Neural crest cell (in vitro differentiated cells): ENCODE results near the gene MEPCE. TPM values are rescaled to one million over a fixed set of nuclear protein-coding genes. Genes with fewer than 3 reads are reported as not detected.
"Not testable (repeated sequence)": the region's sequence is repeated elsewhere in the genome, so short reads cannot be mapped to it uniquely, and the experiment has no call there.

ENCODE experiments used
- DNase-seq: peaks from one replicate; pipeline ENCODE4 v3.0.0; 2021; ENCODE audit warnings: low read depth, mixed read lengths, low spot score
- H3K27ac Mint-ChIP-seq: one replicate; pipeline ENCODE4 v1.8.0; 2021; ENCODE audit warnings: mild to moderate bottlenecking, mixed read lengths; ENCODE audit not compliant: unreplicated experiment
- H3K27me3 Mint-ChIP-seq: 2 replicates; pipeline ENCODE4 v1.8.0; 2021; ENCODE audit warnings: low read depth, mild to moderate bottlenecking, mixed read lengths
- H3K36me3 Mint-ChIP-seq: 2 replicates; pipeline ENCODE4 v1.8.0; 2021; ENCODE audit warnings: low read depth, mild to moderate bottlenecking, mixed read lengths
- H3K4me1 Mint-ChIP-seq: 2 replicates; pipeline ENCODE4 v1.8.0; 2021; ENCODE audit warnings: mixed read lengths
- H3K4me3 Mint-ChIP-seq: one replicate; pipeline ENCODE4 v1.8.0; 2021; ENCODE audit warnings: mild to moderate bottlenecking, mixed read lengths
- H3K9me3 Mint-ChIP-seq: 2 replicates; pipeline ENCODE4 v1.8.0; 2021; ENCODE audit warnings: mixed read lengths
- total RNA-seq: library from RNA; stranded (reverse); gene quantifications from 2 replicates; pipeline ENCODE4 v1.2.1, GENCODE V29; 2021
- TF ChIP-seq, protein P1 (sequence below): fragments of 200-600 bp; sonication (generic); conservative IDR thresholded peaks from 2 replicates; pipeline ENCODE4 v1.5.0; 2021; ENCODE audit warnings: antibody characterized with exemption, mild to moderate bottlenecking

MEPCE gene
- total RNA-seq, 1 donor from 2014 or later = 49.8 TPM

GRCh38 chr7:100444311-100445278, 15.0 kb downstream of the MEPCE start:
- no peaks in the 10 kb centered on the region for H3K36me3 Mint-ChIP-seq
- peaks cover 26% of the 10 kb centered on the region for H3K4me1 Mint-ChIP-seq
- DNase-seq = no peak
- no peaks in the 10 kb centered on the region for H3K27me3 Mint-ChIP-seq
- H3K27ac Mint-ChIP-seq = peak overlapping the region; percentile 63
- TF ChIP-seq, protein P1, sequence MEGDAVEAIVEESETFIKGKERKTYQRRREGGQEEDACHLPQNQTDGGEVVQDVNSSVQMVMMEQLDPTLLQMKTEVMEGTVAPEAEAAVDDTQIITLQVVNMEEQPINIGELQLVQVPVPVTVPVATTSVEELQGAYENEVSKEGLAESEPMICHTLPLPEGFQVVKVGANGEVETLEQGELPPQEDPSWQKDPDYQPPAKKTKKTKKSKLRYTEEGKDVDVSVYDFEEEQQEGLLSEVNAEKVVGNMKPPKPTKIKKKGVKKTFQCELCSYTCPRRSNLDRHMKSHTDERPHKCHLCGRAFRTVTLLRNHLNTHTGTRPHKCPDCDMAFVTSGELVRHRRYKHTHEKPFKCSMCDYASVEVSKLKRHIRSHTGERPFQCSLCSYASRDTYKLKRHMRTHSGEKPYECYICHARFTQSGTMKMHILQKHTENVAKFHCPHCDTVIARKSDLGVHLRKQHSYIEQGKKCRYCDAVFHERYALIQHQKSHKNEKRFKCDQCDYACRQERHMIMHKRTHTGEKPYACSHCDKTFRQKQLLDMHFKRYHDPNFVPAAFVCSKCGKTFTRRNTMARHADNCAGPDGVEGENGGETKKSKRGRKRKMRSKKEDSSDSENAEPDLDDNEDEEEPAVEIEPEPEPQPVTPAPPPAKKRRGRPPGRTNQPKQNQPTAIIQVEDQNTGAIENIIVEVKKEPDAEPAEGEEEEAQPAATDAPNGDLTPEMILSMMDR = no peak
- peak overlapping the region; percentile 58 for H3K4me3 Mint-ChIP-seq
- H3K9me3 Mint-ChIP-seq = no peaks in the 10 kb centered on the region

DNA sequence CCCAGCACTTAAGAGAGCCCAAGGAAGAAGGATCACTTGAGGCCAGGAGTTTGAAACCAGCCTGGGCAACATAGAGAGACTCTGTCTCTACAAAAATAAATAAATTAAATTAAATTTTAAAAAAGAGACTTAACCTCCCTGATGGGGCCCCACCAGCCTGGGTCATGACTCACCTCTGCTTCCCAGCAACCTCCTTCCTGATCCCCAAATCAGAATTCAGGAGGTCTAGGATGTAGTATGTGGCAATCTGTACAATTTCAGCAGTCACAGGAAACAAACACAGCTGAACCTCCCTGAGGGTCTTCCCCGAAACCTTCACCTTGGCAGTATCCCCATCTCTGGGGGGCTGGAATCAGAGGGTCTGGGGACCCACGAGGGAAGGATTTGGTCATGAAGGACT, 16.4 kb downstream of the MEPCE start:
- no peaks in the 10 kb centered on the region for H3K9me3 Mint-ChIP-seq
- no peak overlapping the region for H3K4me3 Mint-ChIP-seq
- DNase-seq = no peak
- H3K27ac Mint-ChIP-seq = peak overlapping the region; percentile 50
- TF ChIP-seq, protein P1 = no peak
- H3K4me1 Mint-ChIP-seq = peaks cover 26% of the 10 kb centered on the region
- H3K36me3 Mint-ChIP-seq = no peaks in the 10 kb centered on the region
- H3K27me3 Mint-ChIP-seq = no peaks in the 10 kb centered on the region

GRCh38 chr7:100447363-100447762, 17.7 kb downstream of the MEPCE start:
- H3K4me1 Mint-ChIP-seq = peaks cover 26% of the 10 kb centered on the region
- H3K27me3 Mint-ChIP-seq = not testable (repeated sequence)

DNA sequence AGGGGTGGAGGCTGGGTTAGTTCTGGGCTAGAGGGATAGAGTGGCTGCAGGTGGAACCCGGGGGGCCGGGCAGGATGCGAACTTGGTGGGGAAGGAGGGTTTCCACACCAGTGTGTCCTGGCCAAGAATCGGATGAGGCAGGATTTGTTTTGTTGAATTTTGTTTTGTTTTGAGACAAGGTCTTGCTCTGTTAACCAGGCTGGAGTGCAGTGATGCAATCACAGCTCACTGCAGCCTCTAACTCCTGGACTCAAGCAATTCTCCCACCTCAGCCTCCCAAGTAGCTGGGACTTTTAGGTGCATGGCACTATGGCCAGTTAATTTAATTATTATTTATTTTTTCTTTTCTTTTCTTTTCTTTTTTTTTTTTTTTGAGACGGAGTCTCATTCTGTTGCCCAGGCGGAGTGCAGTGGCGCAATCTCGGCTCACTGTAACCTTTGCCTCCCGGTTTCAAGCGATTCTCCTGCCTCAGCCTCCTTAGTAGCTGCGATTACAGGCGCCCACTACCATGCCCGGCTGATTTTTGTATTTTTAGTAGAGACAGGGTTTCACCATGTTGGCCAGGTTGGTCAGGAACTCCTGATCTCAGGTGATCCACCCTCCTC, 19.7 kb downstream of the MEPCE start:
- no peak for DNase-seq
- Mint-ChIP-seq H3K27me3 (no peaks in the 10 kb centered on the region), H3K9me3 (no peaks in the 10 kb centered on the region), H3K36me3 (no peaks in the 10 kb centered on the region), H3K4me1 (peaks cover 13% of the 10 kb centered on the region), H3K27ac (peak overlapping the region; percentile 78), H3K4me3 (no peak overlapping the region)
- TF ChIP-seq, protein P1 = no peak

More at GRCh38 chr7:100447363-100447762, 17.7 kb downstream of the MEPCE start:
- H3K4me3 Mint-ChIP-seq, H3K27ac Mint-ChIP-seq, H3K9me3 Mint-ChIP-seq, DNase-seq, H3K36me3 Mint-ChIP-seq: not testable (repeated sequence)

GRCh38 chr7:100452513-100452912, 22.9 kb downstream of the MEPCE start:
- H3K9me3 Mint-ChIP-seq = no peaks in the 10 kb centered on the region
- peaks cover 3% of the 10 kb centered on the region for H3K4me1 Mint-ChIP-seq
- TF ChIP-seq, protein P1 = no peak
- H3K27ac Mint-ChIP-seq = no peak overlapping the region
- H3K36me3 Mint-ChIP-seq = no peaks in the 10 kb centered on the region
- H3K27me3 Mint-ChIP-seq = no peaks in the 10 kb centered on the region
- H3K4me3 Mint-ChIP-seq = no peak overlapping the region
- DNase-seq = no peak

DNA sequence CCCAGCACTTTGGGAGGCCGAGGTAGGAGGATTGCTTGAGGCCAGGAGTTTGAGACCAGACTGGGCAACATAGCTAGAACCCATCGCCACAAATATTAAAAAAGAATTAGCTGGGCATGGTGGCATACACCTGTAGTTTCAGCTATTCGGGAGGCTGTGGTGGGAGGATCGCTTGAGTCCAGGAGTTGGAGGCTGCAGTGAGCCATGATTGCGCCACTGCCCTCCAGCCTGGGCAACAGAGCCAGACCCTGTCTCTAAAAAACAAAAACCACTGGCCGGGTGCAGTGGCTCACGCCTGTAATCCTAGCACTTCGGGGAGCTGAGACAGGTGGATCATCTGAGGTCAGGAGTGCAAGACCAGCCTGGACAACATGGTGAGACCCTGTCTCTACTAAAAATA, 24.2 kb downstream of the MEPCE start:
- H3K27ac Mint-ChIP-seq, H3K36me3 Mint-ChIP-seq, H3K9me3 Mint-ChIP-seq, H3K27me3 Mint-ChIP-seq, H3K4me1 Mint-ChIP-seq, DNase-seq, H3K4me3 Mint-ChIP-seq: not testable (repeated sequence)
